NCI-H2196 treated with DMSO at 0.1 percent for 48 hours (cell line): ENCODE measurements around the gene HNF4A.
"Not testable (repeated sequence)": the region's sequence is repeated elsewhere in the genome, so short reads cannot be mapped to it uniquely, and the experiment has no call there.

Experiments used
- DNase-seq: peaks from one replicate; lab custom pipeline; 2025; ENCODE audit not compliant: unreplicated experiment; lab: John Stamatoyannopoulos, UW

The HNF4A gene

GRCh38 chr20:44355498-44356352, at the start of gene HNF4A:
Gene HNF4A (plus strand): TSS chr20:44355699. CDS start chr20:44355805, 106 bp downstream.
- no peak for DNase-seq

DNA sequence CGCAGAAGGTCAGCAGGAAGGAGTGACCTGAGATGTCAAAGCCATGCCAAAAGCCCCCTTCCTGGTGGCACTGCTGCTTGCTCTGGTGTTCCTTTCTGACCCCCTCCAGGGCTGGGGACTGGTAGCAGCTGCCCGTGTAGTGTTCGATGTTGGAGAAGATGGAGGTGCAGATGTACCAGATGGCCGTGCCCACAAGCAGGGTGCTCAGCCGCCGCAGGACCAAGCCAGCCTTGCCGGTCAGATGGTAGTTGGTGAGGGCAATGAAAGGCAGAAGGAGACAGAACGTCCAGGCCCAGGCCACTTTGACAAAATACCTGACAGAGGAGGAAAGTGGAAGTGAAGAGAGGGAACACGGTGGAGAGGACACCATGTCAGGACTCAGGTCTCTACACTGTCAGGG, 48.6 kb upstream of the HNF4A start:
- DNase-seq = no peak

DNA sequence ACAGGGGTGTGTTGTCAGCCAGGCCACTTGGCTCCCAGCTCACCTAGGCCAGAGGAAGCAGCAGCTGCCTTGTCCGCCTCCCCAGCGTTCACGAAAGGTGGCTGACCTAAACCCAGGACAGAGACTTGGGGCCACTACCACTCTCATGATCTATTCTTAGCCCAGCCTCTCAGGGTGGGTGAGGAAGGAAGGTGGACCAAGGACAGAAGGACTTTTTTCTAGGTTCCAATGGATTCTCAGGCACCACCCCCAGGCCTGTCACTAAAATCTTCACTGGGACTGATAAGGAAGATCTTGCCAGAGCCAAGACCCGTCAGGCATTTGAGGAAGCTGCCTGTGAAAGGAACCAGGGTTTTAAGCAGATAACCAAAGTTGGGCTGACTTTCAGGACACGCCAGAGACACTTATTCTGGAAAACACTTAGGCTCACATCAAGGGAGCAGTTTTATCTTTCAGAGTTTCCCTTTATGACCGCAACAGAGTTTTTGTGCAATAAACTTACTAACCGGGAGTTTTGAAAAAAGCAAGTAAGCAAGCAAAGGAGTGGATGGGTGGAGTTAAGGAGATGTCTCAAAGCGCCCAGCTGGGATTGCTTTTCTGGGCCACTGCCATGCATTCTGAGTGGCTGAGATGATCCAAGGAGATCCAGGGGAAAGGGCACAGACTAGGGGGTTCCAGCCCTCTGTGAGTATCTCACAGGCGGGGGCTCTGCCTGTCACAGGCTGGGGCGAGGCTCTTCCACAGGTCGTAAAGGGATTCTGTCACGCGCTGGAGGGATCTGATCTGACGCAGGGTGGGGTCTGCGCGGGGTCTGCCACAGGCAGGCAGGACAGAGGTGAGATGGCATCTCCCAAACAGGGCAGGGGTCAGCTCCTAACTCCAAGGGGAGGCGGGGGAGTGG, 45.5 kb upstream of the HNF4A start:
- DNase-seq = no peak

DNA sequence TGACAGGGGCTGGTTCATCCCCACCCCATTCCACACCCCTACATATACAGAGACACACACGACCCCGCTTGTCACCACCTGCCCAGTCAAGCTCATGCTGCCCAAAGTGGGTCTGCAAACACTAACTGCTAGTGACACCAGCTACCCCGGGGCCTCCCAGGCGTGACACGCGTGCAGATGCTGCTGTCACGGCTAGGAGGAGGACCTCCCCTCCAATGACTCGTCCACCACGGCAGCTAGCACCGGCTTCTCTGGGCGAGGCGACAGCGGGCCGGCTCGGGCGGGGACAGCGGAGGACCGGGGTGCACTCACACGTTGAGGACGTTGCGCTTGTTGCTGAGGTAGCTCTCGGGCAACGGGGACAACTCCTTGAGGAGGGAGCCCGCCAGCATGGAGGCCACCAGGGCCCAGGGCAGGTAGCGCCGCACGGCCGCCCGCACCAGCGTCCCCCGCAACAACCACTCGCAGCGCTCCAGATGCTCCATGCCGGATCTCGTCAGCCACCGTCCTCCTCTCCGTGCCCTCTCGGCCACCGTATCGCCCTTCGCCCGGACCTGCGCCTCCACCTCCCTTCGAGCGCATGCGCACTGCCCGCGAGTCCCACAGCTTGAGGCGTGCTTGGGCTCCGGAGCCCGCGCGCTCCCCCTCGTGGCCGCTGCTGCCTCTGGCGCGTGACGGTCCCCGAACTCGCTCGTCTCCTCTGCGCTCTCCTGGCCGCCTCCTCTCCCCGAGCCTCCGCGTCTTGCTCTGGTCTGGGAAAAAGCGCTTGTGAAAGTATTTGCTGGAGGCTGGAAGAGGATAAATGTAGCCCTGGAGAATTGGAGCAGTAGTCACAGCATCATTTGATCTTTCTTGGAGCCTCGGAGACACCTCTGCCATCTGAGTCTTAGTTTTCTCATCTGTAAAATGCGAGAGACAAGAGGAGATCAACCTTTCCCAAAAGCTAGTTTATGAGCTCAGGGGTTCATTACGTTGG, 44.5 kb upstream of the HNF4A start, which contains the start of gene FITM2:
TSS of gene FITM2 (minus strand) at position 539 of the 976 bp plus-strand sequence. CDS start at position 485, 54 bp downstream.
- peak; percentile 90 for DNase-seq

DNA sequence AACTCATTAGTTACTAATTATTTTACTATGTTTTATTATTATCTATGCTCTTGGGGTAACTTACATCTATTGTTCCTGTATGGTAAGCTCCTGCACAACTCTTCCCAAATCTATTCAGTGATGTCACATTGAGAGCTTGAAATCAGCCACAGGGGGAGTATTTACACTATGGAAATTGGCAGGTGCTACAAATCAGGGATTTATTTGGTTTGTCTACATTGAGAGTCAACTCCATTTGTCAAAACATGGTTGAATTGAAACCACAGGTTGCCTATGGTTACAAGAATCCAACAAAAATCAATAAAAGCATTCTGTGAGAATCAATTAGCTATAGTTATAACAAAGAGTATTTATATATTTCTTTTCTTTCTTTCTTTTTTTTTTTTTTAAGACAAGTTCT, 40.6 kb upstream of the HNF4A start:
- DNase-seq = no peak

- no peak for DNase-seq
These were observed 35.6 kb upstream of the HNF4A start for GRCh38 chr20:44319839-44320422.

DNA sequence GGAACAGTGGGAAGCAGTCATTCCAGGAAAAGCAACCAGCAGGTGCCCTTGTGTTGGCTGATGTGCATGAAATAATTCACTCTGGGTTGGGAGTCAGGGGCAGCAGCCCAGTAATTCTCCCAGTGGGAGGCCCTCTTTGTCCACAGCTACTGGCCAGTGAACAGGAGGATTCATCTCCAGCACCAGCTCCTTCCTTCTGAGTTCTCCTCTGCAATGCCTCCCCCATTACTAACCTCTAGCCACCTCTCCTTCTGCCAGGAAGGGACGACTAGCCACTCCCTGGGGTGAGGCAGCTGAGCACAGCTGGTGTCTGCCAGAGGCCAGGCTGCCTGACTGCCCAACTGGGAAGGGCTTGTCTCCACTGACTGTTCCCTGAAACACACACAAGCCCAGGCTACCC, 31.2 kb upstream of the HNF4A start:
- DNase-seq = no peak

DNA sequence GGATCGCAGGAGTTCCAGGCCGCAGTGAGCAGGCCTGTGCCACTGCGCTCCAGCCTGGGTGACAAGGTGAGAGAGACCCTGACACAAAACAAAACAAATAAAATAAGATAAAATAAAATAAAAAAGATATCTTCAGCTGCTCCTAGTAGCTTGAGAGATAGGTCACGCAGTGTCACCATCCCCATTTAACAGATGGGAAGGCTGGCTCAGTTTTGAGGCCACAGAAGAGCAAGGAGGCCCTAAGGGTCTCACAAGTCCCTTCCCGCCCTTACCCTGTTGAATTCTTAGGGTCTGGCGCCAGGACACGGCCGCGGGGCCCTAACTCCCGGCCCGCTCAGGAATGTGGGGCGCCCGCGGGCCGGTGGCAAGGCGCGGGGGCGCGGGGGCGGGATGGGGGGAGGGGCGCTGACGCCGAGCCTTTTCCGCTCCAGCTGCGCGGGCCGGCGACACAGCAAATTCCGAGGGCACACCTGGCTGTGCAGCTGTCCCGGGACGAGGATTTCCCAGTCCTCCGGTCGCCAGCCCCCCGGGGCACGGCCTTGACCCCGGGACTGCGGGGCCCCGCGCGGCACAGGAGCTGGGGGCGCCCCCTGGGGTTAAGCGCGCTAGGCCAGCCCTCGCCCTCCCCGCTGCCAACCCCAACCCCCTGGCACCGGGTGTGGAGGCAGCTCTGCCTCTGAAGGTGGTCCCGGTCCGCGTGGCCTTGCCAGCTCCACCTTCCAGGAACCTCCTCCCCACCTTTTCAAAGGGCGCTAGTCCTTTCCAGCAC, 28.9 kb upstream of the HNF4A start:
- DNase-seq = no peak

DNA sequence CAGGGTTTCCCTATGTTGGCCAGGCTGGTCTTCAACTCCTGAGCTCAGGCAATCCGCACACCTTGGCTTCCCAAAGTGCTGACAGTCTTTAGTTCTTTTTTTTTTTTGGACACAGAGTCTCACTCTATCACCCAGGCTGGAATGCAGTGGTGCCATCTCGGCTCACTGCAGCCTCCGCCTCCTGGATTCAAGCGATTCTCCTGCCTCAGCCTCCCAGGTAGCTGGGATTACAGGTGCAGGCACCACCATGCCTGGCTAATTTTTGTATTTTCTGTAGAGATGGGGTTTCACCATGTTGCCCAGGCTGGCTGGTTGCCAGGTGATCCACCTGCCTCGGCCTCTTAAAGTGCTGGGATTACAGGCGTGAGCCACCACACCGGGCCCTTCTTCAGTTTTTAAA, 27.8 kb upstream of the HNF4A start:
- DNase-seq = not testable (repeated sequence)

GRCh38 chr20:44328428-44328827, 27.1 kb upstream of the HNF4A start:
- DNase-seq = no peak

DNA sequence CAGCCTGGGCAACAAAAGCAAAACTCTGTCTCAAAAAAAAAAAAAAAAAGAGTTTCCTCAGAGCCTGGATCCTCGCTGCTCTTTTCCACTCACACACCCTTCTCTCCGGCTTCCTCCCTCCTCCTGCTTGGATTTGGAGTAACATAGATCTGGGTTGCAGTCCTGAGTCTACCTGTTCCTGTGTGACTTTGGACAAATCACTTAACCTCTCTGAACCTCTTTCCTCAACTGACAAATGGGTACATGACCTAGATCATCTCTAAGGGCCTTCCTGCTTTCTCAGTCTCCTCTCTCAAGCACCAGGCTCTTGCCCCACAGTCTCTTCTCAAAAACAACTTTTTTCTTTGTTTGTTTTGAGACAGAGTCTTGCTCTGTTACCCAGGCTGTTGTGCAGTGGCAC, 24.3 kb upstream of the HNF4A start:
- no peak for DNase-seq

GRCh38 chr20:44334306-44334705, 21.2 kb upstream of the HNF4A start:
- no peak for DNase-seq

GRCh38 chr20:44334709-44335108, 20.8 kb upstream of the HNF4A start:
- no peak for DNase-seq

- DNase-seq = no peak
These were observed 19.8 kb upstream of the HNF4A start for GRCh38 chr20:44335675-44336074.

GRCh38 chr20:44336086-44336485, 19.4 kb upstream of the HNF4A start:
- no peak for DNase-seq

GRCh38 chr20:44336725-44337380, 18.6 kb upstream of the HNF4A start, which contains the start of gene R3HDML:
Gene R3HDML (plus strand): TSS chr20:44337043. CDS start chr20:44337158, 115 bp downstream.
- no peak for DNase-seq

GRCh38 chr20:44342248-44342647, 13.3 kb upstream of the HNF4A start:
- no peak for DNase-seq

GRCh38 chr20:44343162-44343675, 12.3 kb upstream of the HNF4A start:
- DNase-seq = no peak

GRCh38 chr20:44344723-44345122, 10.8 kb upstream of the HNF4A start:
- no peak for DNase-seq
